GM23338 (cell line): ENCODE results near the gene GGCX.

Experiments
- CREB1 ChIP-seq: fragments of 250-450 bp; sonication (Bioruptor Pico); IDR thresholded peaks from 2 replicates; pipeline ENCODE4 v1.5.0; 2020; ENCODE audit warnings: low read depth, mild to moderate bottlenecking, moderate library complexity
- CTCF ChIP-seq, 2 experiments: fragments of 200-600 bp in 1 of 2; sonication (generic) in 1 of 2; conservative IDR thresholded peaks; 2 replicates each; pipeline versions ENCODE4 v1.5.1 to v1.6.1; 2016 to 2017; ENCODE audit warnings: antibody characterized with exemption in 2 of 2, low read depth in 2 of 2, mild to moderate bottlenecking in 2 of 2, moderate library complexity in 1 of 2
- ETS1 ChIP-seq: IDR thresholded peaks from 2 replicates; pipeline ENCODE4 v1.6.1; 2016; ENCODE audit warnings: antibody characterized with exemption
- EZH2 ChIP-seq: fragments of 200-600 bp; sonication (generic); IDR thresholded peaks from one replicate; pipeline ENCODE4 v1.8.0; 2017; ENCODE audit warnings: antibody characterized with exemption, mild to moderate bottlenecking, low read depth; ENCODE audit not compliant: unreplicated experiment
- EZH2phosphoT487 ChIP-seq: fragments of 200-600 bp; sonication (generic); IDR thresholded peaks from one replicate; pipeline ENCODE4 v1.8.1; 2018; ENCODE audit warnings: antibody characterized with exemption; ENCODE audit not compliant: unreplicated experiment
- POLR2AphosphoS5 ChIP-seq: IDR thresholded peaks from 2 replicates; pipeline ENCODE4 v1.6.1; 2016; ENCODE audit warnings: antibody characterized with exemption, low read depth
- REST ChIP-seq: IDR thresholded peaks from one replicate; pipeline ENCODE4 v1.6.1; 2018; ENCODE audit warnings: antibody characterized with exemption; ENCODE audit not compliant: unreplicated experiment
- ZNF331 ChIP-seq: fragments of 250-450 bp; sonication (Bioruptor Pico); IDR thresholded peaks from 2 replicates; pipeline ENCODE4 v1.5.0; 2020; ENCODE audit warnings: low read depth, mild to moderate bottlenecking, moderate library complexity

GRCh38 chr2:85529809-85530208 is 31.5 kb downstream of the GGCX start:
- no peak for TF ChIP-seq CTCF (conservative IDR thresholded peaks at IDR 0.05; ENCODE audit: low read depth in 2 of 2)
- TF ChIP-seq REST: no peak
- TF ChIP-seq CREB1 (CRISPR knock-in tag): no peak
- no peak for TF ChIP-seq ETS1
- TF ChIP-seq EZH2: no peak
- no peak for TF ChIP-seq EZH2phosphoT487
- TF ChIP-seq POLR2AphosphoS5: no peak
- no peak for TF ChIP-seq ZNF331 (CRISPR knock-in tag)
